GM12878 (cell line): ENCODE results near the gene CD163L1. TPM values are rescaled to one million over a fixed set of nuclear protein-coding genes. Genes with fewer than 3 reads are reported as not detected.

Source experiments
- ATAC-seq: fragments of 200-7000 bp; cut with Tn5 transposase; 3 replicates; pipeline ENCODE4 v1.9.1; 2020; ENCODE audit warnings: mild to moderate bottlenecking, moderate library complexity
- BruUV-seq: library from RNA; stranded (reverse); fragments of 400-500 nt; replicated peaks from 2 replicates; lab custom pipeline; 2021; lab: Mats Ljungman, UMichigan
- CTCF ChIA-PET: fragments of 300-600 bp; sonication (Branson Sonifier 250); formaldehyde crosslinking; extraction: SDS; loops from one replicate; lab custom pipeline; 2021; ENCODE audit warnings: inconsistent platforms; lab: Yijun Ruan, JAX
- POLR2A ChIA-PET: fragments of 350-600 bp; formaldehyde crosslinking; extraction: SDS; loops from one replicate; lab custom pipeline; 2021; ENCODE audit warnings: inconsistent platforms; lab: Charles Lee
- RAD21 ChIA-PET: fragments of 300-600 bp; sonication (Branson Sonifier 250); formaldehyde crosslinking; loops from one replicate; lab custom pipeline; 2023; ENCODE audit warnings: antibody characterized with exemption; ENCODE audit not compliant: unreplicated experiment; lab: Charles Lee
- SMC1A ChIA-PET: fragments of 300-600 bp; sonication (Branson Sonifier 250); formaldehyde crosslinking; loops from one replicate; lab custom pipeline; 2023; ENCODE audit not compliant: unreplicated experiment, uncharacterized antibody; lab: Charles Lee
- DNase-seq: peaks from one replicate; pipeline ENCODE4 v3.0.0-alpha.2; 2011; ENCODE audit warnings: low read depth, low spot score
- FAIRE-seq: peaks from 3 replicates; lab custom pipeline; 2011; peaks lifted over from hg19 to GRCh38; lab: Jason Lieb, UNC
- H2AFZ ChIP-seq: 2 replicates; pipeline ENCODE4 v1.6.0; 2011; ENCODE audit warnings: low read depth, low read length, control low read depth; ENCODE audit not compliant: control insufficient read depth
- H3K27ac ChIP-seq: 2 replicates; pipeline ENCODE4 v1.5.1; 2011; ENCODE audit warnings: control low read depth; ENCODE audit not compliant: control insufficient read depth, insufficient read depth
- H3K27me3 ChIP-seq, 2 experiments: replicated peaks in 1 of 2; 2 replicates each; pipeline versions ENCODE4 v1.6.0 to v1.6.1; 2011; ENCODE audit warnings: low read length in 1 of 2; ENCODE audit not compliant: control insufficient read depth in 2 of 2, insufficient read depth in 2 of 2
- H3K36me3 ChIP-seq, 2 experiments: 2 replicates each; pipeline ENCODE4 v1.5.1; 2011; ENCODE audit warnings: low read length in 1 of 2; ENCODE audit not compliant: control insufficient read depth in 2 of 2, insufficient read depth in 2 of 2
- H3K4me1 ChIP-seq: 2 replicates; pipeline ENCODE4 v1.6.1; 2011; ENCODE audit warnings: mild to moderate bottlenecking, low read length, moderate library complexity, mixed read lengths; ENCODE audit not compliant: control insufficient read depth, insufficient read depth
- H3K4me2 ChIP-seq: 2 replicates; pipeline ENCODE4 v1.6.0; 2011; ENCODE audit warnings: control low read depth; ENCODE audit not compliant: control insufficient read depth, insufficient read depth
- H3K4me3 ChIP-seq: fragments of 200-600 bp; sonication (generic); 2 replicates; pipeline ENCODE4 v1.5.1; 2016
- H3K79me2 ChIP-seq: 2 replicates; pipeline ENCODE4 v1.6.0; 2011; ENCODE audit warnings: low read length; ENCODE audit not compliant: control insufficient read depth, insufficient read depth
- H3K9ac ChIP-seq: 2 replicates; pipeline ENCODE4 v1.8.0; 2011; ENCODE audit warnings: low read length, control low read depth, mixed read lengths; ENCODE audit not compliant: control insufficient read depth, insufficient read depth
- H3K9me3 ChIP-seq: replicated peaks from 3 replicates; pipeline ENCODE4 v1.5.1; 2011; ENCODE audit warnings: mild to moderate bottlenecking, low read length; ENCODE audit not compliant: control insufficient read depth, insufficient read depth
- H4K20me1 ChIP-seq: 2 replicates; pipeline ENCODE4 v1.6.0; 2011; ENCODE audit not compliant: control insufficient read depth, insufficient read depth
- BMI1 ChIP-seq: fragments of 450-650 bp; IDR thresholded peaks from 2 replicates; pipeline ENCODE4 v1.6.1; 2016; ENCODE audit warnings: mild to moderate bottlenecking, moderate library complexity, borderline replicate concordance
- EED ChIP-seq: sonication (generic); IDR thresholded peaks from 2 replicates; pipeline ENCODE4 v1.6.1; 2016; ENCODE audit warnings: antibody characterized with exemption, low read depth
- ESRRA ChIP-seq: IDR thresholded peaks from 2 replicates; pipeline ENCODE4 v1.6.1; 2012; ENCODE audit warnings: mild to moderate bottlenecking, low read length, improper control_type of control experiment
- JUND ChIP-seq: IDR thresholded peaks from 2 replicates; pipeline ENCODE4 v1.6.1; 2012; ENCODE audit warnings: low read depth, mild to moderate bottlenecking, low read length, improper control_type of control experiment, moderate library complexity
- MEF2B ChIP-seq: fragments of 450-650 bp; IDR thresholded peaks from 2 replicates; pipeline ENCODE4 v1.6.1; 2018; ENCODE audit warnings: mild to moderate bottlenecking, moderate library complexity; ENCODE audit not compliant: partially characterized antibody, poor library complexity, severe bottlenecking
- MYC ChIP-seq: IDR thresholded peaks from 2 replicates; pipeline ENCODE4 v1.6.1; 2011; ENCODE audit warnings: mild to moderate bottlenecking, low read length, moderate library complexity, inconsistent platforms; ENCODE audit not compliant: insufficient read depth, insufficient replicate concordance, insufficient read length, severe bottlenecking
- RUNX3 ChIP-seq: IDR thresholded peaks from 2 replicates; pipeline ENCODE4 v1.6.1; 2012; ENCODE audit warnings: low read length, inconsistent platforms
- SIX5 ChIP-seq: IDR thresholded peaks from 2 replicates; pipeline ENCODE4 v1.6.1; 2011; ENCODE audit warnings: mild to moderate bottlenecking, low read depth, low read length, moderate library complexity; ENCODE audit not compliant: severe bottlenecking
- ZNF207 ChIP-seq: fragments of 450-650 bp; IDR thresholded peaks from 2 replicates; pipeline ENCODE4 v1.6.1; 2014; ENCODE audit warnings: antibody characterized with exemption, mild to moderate bottlenecking, borderline replicate concordance
- ZNF274 ChIP-seq: IDR thresholded peaks from one replicate; pipeline ENCODE4 v1.8.0; 2011; ENCODE audit not compliant: insufficient read length, insufficient read depth
- in situ Hi-C: fragments of 300-500 bp; cut with MboI; formaldehyde crosslinking; loops from 9 replicates; pipeline ENCODE4 v1.14.3; 2018; ENCODE audit warnings: mixed read lengths
- intact Hi-C: fragments of 100-400 bp; cut with micrococcal nuclease; formaldehyde crosslinking; loops from one replicate; pipeline ENCODE4 v1.14.2; 2022; ENCODE audit not compliant: unreplicated experiment
- polyA plus RNA-seq, 11 experiments: library from polyadenylated mRNA; depleted of rRNA in 4 of 11; unstranded in 6 of 11; stranded (reverse) in 5 of 11; fragments of >200 nt; fragmentation: Nextera tagmentation in 4 of 11; fragmentation: Illumina TruSeq in 1 of 11; extraction: Ambion mirVana in 4 of 11; extraction: Trizol in 1 of 11; gene quantifications; 1 replicate in 1 of 11; 2 replicates in 10 of 11; pipeline versions ENCODE4 v1.2.1 to v1.2.3, GENCODE V29; 2011 to 2016; ENCODE audit warnings: inconsistent platforms in 2 of 11, missing spikeins in 2 of 11, low read depth in 1 of 11
- total RNA-seq, 4 experiments: library from RNA; depleted of rRNA in 3 of 4; stranded (reverse); fragments of >200 nt in 3 of 4; fragmentation: Illumina TruSeq in 1 of 4; extraction: Trizol in 1 of 4; gene quantifications; 2 replicates each; pipeline versions ENCODE4 v1.2.1 to v1.2.3, GENCODE V29; 2013 to 2021
- TF ChIP-seq, protein P1 (sequence below): fragments of 450-650 bp; IDR thresholded peaks from 2 replicates; pipeline ENCODE4 v1.6.1; 2017; ENCODE audit warnings: mild to moderate bottlenecking, moderate library complexity
- TF ChIP-seq, protein P2 (sequence below): IDR thresholded peaks from 2 replicates; pipeline ENCODE4 v1.6.1; 2012; ENCODE audit warnings: low read depth, low read length, improper control_type of control experiment
- TF ChIP-seq, protein P3 (sequence below): IDR thresholded peaks from 2 replicates; pipeline ENCODE4 v1.6.1; 2011; ENCODE audit warnings: low read depth, mild to moderate bottlenecking, low read length, moderate library complexity, borderline replicate concordance; ENCODE audit errors: extremely low read depth

Gene CD163L1
- total and polyA plus RNA-seq, 10 of the 15 experiments (the other 5 are each of a cell fraction or from before 2014, with no cell fraction given): 0.49 to 2.9 (median 1.6) TPM; not detected in 1

DNA sequence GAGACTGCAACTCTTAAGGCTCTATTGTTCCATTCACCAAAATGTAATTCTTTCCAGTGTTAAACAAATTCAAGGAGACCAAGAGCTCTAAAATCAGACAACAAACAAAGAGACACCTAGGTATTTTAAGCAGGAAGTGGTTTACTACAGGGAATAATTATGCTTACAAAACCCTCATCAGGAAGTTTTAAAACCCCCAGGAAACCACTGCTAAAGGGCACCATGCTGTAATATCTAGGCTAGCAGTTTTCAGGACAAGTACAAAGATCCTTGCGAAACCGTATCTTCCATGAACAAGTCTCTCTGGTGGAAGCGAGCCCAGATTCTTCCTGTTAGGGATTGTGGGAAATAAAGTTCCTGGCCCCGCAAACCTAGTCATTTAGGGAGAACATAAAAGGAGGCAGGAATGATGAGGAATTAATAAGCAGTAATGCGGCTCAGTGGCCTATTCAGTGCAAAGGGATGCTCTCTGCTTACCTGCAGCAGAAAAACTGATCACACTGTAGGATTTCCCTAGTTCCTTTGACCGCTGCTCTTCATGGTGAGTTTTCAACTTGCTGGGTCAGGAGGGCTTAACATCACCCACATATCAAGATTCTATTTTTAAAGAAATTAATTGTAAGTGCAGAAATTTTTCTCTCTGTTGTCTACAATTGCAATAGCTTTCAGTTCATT, 97.3 kb downstream of the CD163L1 start (continued):
- TF ChIP-seq, protein P1, sequence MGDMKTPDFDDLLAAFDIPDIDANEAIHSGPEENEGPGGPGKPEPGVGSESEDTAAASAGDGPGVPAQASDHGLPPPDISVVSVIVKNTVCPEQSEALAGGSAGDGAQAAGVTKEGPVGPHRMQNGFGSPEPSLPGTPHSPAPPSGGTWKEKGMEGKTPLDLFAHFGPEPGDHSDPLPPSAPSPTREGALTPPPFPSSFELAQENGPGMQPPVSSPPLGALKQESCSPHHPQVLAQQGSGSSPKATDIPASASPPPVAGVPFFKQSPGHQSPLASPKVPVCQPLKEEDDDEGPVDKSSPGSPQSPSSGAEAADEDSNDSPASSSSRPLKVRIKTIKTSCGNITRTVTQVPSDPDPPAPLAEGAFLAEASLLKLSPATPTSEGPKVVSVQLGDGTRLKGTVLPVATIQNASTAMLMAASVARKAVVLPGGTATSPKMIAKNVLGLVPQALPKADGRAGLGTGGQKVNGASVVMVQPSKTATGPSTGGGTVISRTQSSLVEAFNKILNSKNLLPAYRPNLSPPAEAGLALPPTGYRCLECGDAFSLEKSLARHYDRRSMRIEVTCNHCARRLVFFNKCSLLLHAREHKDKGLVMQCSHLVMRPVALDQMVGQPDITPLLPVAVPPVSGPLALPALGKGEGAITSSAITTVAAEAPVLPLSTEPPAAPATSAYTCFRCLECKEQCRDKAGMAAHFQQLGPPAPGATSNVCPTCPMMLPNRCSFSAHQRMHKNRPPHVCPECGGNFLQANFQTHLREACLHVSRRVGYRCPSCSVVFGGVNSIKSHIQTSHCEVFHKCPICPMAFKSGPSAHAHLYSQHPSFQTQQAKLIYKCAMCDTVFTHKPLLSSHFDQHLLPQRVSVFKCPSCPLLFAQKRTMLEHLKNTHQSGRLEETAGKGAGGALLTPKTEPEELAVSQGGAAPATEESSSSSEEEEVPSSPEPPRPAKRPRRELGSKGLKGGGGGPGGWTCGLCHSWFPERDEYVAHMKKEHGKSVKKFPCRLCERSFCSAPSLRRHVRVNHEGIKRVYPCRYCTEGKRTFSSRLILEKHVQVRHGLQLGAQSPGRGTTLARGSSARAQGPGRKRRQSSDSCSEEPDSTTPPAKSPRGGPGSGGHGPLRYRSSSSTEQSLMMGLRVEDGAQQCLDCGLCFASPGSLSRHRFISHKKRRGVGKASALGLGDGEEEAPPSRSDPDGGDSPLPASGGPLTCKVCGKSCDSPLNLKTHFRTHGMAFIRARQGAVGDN: no peak
- TF ChIP-seq, protein P2, sequence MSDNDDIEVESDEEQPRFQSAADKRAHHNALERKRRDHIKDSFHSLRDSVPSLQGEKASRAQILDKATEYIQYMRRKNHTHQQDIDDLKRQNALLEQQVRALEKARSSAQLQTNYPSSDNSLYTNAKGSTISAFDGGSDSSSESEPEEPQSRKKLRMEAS: no peak

DNA sequence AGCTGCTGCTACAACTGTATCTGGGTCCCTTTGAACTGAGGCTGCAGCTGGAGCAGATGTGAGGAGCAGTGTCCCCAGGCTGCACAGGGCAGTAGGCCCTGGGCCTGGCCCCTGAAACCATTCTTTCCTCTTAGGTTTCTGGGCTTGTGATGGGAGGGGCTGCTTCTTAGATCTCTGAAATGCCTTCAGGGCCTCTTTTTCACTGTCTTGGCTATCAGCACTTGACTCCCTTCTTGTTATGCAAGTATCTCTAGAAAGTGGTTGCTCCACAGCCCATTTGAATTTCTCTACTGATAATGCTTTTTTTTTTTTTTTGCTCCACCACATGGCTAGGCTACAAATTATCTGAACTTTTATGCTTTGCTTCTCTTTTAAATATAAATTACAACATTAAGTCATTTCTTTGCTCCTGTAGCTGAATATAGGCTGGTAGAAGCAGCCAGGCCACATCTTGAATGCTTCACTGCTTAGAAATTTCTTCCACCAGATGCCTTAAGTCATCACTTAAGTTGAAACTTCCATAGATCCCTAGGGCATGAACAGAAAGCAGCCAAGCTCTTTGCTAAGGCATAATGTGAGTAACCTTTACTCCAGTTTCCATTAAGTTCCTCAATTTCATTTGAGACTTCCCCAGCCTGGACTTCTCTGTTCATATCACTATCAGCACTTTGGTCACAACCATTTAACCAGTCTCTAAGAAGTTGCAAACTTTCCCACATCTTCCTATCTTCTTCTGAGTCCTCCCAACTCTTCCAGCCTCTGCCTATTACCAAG, 98.9 kb downstream of the CD163L1 start:
- no TSS peak for BruUV-seq
- no peak for FAIRE-seq
- no peaks in the 10 kb centered on the region for H3K36me3 ChIP-seq
- no peak overlapping the region for H3K27ac ChIP-seq
- no peak overlapping the region for H3K4me3 ChIP-seq
- no peaks in the 10 kb centered on the region for H3K4me1 ChIP-seq
- H3K4me2 ChIP-seq: no peak overlapping the region
- in situ Hi-C loops: no loop called here
- ChIA-PET SMC1A (no interaction called here), RAD21 (no interaction called here), CTCF (no interaction called here), POLR2A (interaction anchor here (0.7 to 1.0 kb wide), 2 partner anchors 16 to 106 kb away, joined by 3 to 4 read pairs; no protein-coding TSS in a partner anchor)
- H3K9me3 ChIP-seq: no peaks in the 10 kb centered on the region; the same call in 2 of the 3 replicates
- ATAC-seq: no peak
- no peak overlapping the region for H2AFZ ChIP-seq
- H4K20me1 ChIP-seq: no peaks in the 10 kb centered on the region
- intact Hi-C loops: no loop called here
- H3K27me3 ChIP-seq: no peaks in the 10 kb centered on the region
- no peak for TF ChIP-seq SIX5
- TF ChIP-seq JUND: no peak
- TF ChIP-seq, protein P3, sequence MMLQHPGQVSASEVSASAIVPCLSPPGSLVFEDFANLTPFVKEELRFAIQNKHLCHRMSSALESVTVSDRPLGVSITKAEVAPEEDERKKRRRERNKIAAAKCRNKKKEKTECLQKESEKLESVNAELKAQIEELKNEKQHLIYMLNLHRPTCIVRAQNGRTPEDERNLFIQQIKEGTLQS: no peak
- no peak for TF ChIP-seq ESRRA
- TF ChIP-seq BMI1: no peak
- TF ChIP-seq MEF2B: no peak
- no peak for TF ChIP-seq ZNF207
- no peak for TF ChIP-seq ZNF274
- no peak for TF ChIP-seq MYC
- no peak for TF ChIP-seq RUNX3
- no peak for TF ChIP-seq EED
- H3K9ac ChIP-seq: no peak overlapping the region
- H3K79me2 ChIP-seq: no peaks in the 10 kb centered on the region
- no peak for DNase-seq
